Measurements from ENCODE around the gene UBASH3A. TPM values are rescaled to one million over a fixed set of nuclear protein-coding genes. Genes with fewer than 3 reads are reported as not detected.

The UBASH3A gene
- total RNA-seq, 1 experiment from 2014 or later = 0.07 TPM

GRCh38 chr21:42439284-42440186 lies 35.8 kb downstream of the UBASH3A start:
- no peak overlapping the region for H2AFZ ChIP-seq (ENCODE audit: low read depth, low read length, poor library complexity, severe bottlenecking)
- H4K20me1 ChIP-seq (ENCODE audit: insufficient read depth) = no peaks in the 10 kb centered on the region
- BruUV-seq (replicated peaks) = no TSS peak
- intact Hi-C loops (cut with micrococcal nuclease) = no loop called here
- ChIA-PET POLR2A (no interaction called here), RAD21 (ENCODE audit: low non-redundant PET in 1 of 2, low total read pairs in 2 of 2, uncharacterized antibody in 2 of 2, unreplicated experiment in 2 of 2) (no interaction called here), CTCF (no interaction called here)
- no peak overlapping the region for H3K4me3 ChIP-seq (replicated peaks in 1 of 2; ENCODE audit: low read depth in 1 of 2, low read length in 2 of 2)
- H3K9me2 ChIP-seq (ENCODE audit: insufficient read depth) = no peaks in the 10 kb centered on the region
- no peak overlapping the region for H3K27ac ChIP-seq (ENCODE audit: low read depth, low read length)
- no peak overlapping the region for H3K9ac ChIP-seq (ENCODE audit: low read length)
- no peaks in the 10 kb centered on the region for H3K9me3 ChIP-seq (ENCODE audit: control insufficient read depth in 1 of 2, insufficient read depth in 1 of 2, low read depth in 1 of 2, low read length in 2 of 2)
- TF ChIP-seq SP1 (IDR thresholded peaks at IDR 0.05; ENCODE audit: low read depth) = no peak
- no peak for TF ChIP-seq ZFX (IDR thresholded peaks at IDR 0.05)
- no peak for TF ChIP-seq ZBTB33 (IDR thresholded peaks at IDR 0.05; ENCODE audit: extremely low read depth, insufficient replicate concordance, low read length)
- no peak for TF ChIP-seq EZH2phosphoT487 (IDR thresholded peaks at IDR 0.05; ENCODE audit: borderline replicate concordance)
- TF ChIP-seq YY1 (IDR thresholded peaks at IDR 0.05; ENCODE audit: extremely low read depth, insufficient replicate concordance, low read depth, low read length) = no peak
- no peak for TF ChIP-seq SIN3A (IDR thresholded peaks at IDR 0.05; ENCODE audit: low read depth)
- no peak for TF ChIP-seq CEBPB (IDR thresholded peaks at IDR 0.05; ENCODE audit: low read depth)
- no peak for TF ChIP-seq CBX3 (IDR thresholded peaks at IDR 0.05; ENCODE audit: low read depth)
- no peak for TF ChIP-seq POLR2A (IDR thresholded peaks at IDR 0.05; ENCODE audit: borderline replicate concordance, extremely low read depth, insufficient read depth, insufficient read length)
- no peak for TF ChIP-seq MAX (IDR thresholded peaks at IDR 0.05)
- no peak for TF ChIP-seq FOSL1 (IDR thresholded peaks at IDR 0.05; ENCODE audit: low read depth)
- TF ChIP-seq ATF3 (IDR thresholded peaks at IDR 0.05) = no peak
- no peak for TF ChIP-seq SRF (IDR thresholded peaks at IDR 0.05; ENCODE audit: low read depth)
- TF ChIP-seq POLR2AphosphoS5 (IDR thresholded peaks at IDR 0.05; ENCODE audit: low read depth, low read length) = no peak
- peaks cover 7% of the 10 kb centered on the region; the same call in 1 of the 2 replicates for H3K27me3 ChIP-seq (ENCODE audit: insufficient read depth, low read length)
- DNase-seq (ENCODE audit: low read depth, low spot score) = no peak
- H3K79me2 ChIP-seq (ENCODE audit: insufficient read depth, low read length) = no peaks in the 10 kb centered on the region
- no peak overlapping the region for H3K4me2 ChIP-seq (ENCODE audit: low read length)
- no peak for ATAC-seq
- H3K4me1 ChIP-seq (ENCODE audit: control insufficient read depth in 1 of 2, insufficient read depth in 2 of 2, low read length in 2 of 2) = no peaks in the 10 kb centered on the region
- H3K36me3 ChIP-seq (ENCODE audit: control insufficient read depth in 1 of 2, insufficient read depth in 2 of 2, low read length in 2 of 2) = no peaks in the 10 kb centered on the region

Data from HCT116 (cell line).